Measurements from ENCODE around the gene ATP6V0B.

ATP6V0B gene

GRCh38 chr1:44000122-44000665, 25.4 kb downstream of the ATP6V0B start:
- Histone ChIP-seq H3K9me3 (replicated peaks; ENCODE audit: low read length) (no peaks in the 10 kb centered on the region), H3K4me1 (ENCODE audit: control insufficient read depth, insufficient read depth, low read length) (peaks cover 6% of the 10 kb centered on the region), H3K9ac (ENCODE audit: low read depth, low read length) (no peak overlapping the region), H3K4me3 (ENCODE audit: low read length) (no peak overlapping the region), H3K27me3 (ENCODE audit: control insufficient read depth, insufficient read depth, low read length) (no peaks in the 10 kb centered on the region), H3K36me3 (ENCODE audit: insufficient read depth, low read length) (no peaks in the 10 kb centered on the region), H3K4me2 (ENCODE audit: low read length) (no peak overlapping the region)

- no peak overlapping the region for H3K4me2 ChIP-seq (ENCODE audit: low read length)
- H3K36me3 ChIP-seq (ENCODE audit: insufficient read depth, low read length), result no peaks in the 10 kb centered on the region
- H3K9me3 ChIP-seq (replicated peaks; ENCODE audit: low read length), result no peaks in the 10 kb centered on the region
- no peak overlapping the region for H3K4me3 ChIP-seq (ENCODE audit: low read length)
- H3K27me3 ChIP-seq (ENCODE audit: control insufficient read depth, insufficient read depth, low read length), result no peaks in the 10 kb centered on the region
- peaks cover 11% of the 10 kb centered on the region for H3K4me1 ChIP-seq (ENCODE audit: control insufficient read depth, insufficient read depth, low read length)
- H3K9ac ChIP-seq (ENCODE audit: low read depth, low read length), result no peak overlapping the region
These were observed 27.4 kb downstream of the ATP6V0B start for GRCh38 chr1:44002165-44002564.

- Histone ChIP-seq H3K4me3 (ENCODE audit: low read length) (no peak overlapping the region), H3K9me3 (replicated peaks; ENCODE audit: low read length) (no peaks in the 10 kb centered on the region), H3K27me3 (ENCODE audit: control insufficient read depth, insufficient read depth, low read length) (no peaks in the 10 kb centered on the region), H3K4me2 (ENCODE audit: low read length) (no peak overlapping the region), H3K36me3 (ENCODE audit: insufficient read depth, low read length) (no peaks in the 10 kb centered on the region), H3K4me1 (ENCODE audit: control insufficient read depth, insufficient read depth, low read length) (peaks cover 11% of the 10 kb centered on the region), H3K9ac (ENCODE audit: low read depth, low read length) (no peak overlapping the region)
These were observed 27.9 kb downstream of the ATP6V0B start for GRCh38 chr1:44002606-44003157.

GRCh38 chr1:44008259-44008658, 33.5 kb downstream of the ATP6V0B start:
- Histone ChIP-seq H3K4me3 (ENCODE audit: low read length) (no peak overlapping the region), H3K36me3 (ENCODE audit: insufficient read depth, low read length) (no peaks in the 10 kb centered on the region), H3K4me1 (ENCODE audit: control insufficient read depth, insufficient read depth, low read length) (peaks cover 4% of the 10 kb centered on the region), H3K9ac (ENCODE audit: low read depth, low read length) (no peak overlapping the region), H3K27me3 (ENCODE audit: control insufficient read depth, insufficient read depth, low read length) (no peaks in the 10 kb centered on the region), H3K4me2 (ENCODE audit: low read length) (no peak overlapping the region), H3K9me3 (replicated peaks; ENCODE audit: low read length) (no peaks in the 10 kb centered on the region)

- H3K4me3 ChIP-seq (ENCODE audit: low read length), result no peak overlapping the region
- peaks cover 1% of the 10 kb centered on the region for H3K4me1 ChIP-seq (ENCODE audit: control insufficient read depth, insufficient read depth, low read length)
- H3K36me3 ChIP-seq (ENCODE audit: insufficient read depth, low read length), result no peaks in the 10 kb centered on the region
- H3K4me2 ChIP-seq (ENCODE audit: low read length), result no peak overlapping the region
- peaks cover 4% of the 10 kb centered on the region for H3K27me3 ChIP-seq (ENCODE audit: control insufficient read depth, insufficient read depth, low read length)
- no peak overlapping the region for H3K9ac ChIP-seq (ENCODE audit: low read depth, low read length)
- no peaks in the 10 kb centered on the region for H3K9me3 ChIP-seq (replicated peaks; ENCODE audit: low read length)
These were observed 36.2 kb downstream of the ATP6V0B start for GRCh38 chr1:44010935-44011471.

GRCh38 chr1:44012404-44012803, 37.6 kb downstream of the ATP6V0B start:
- no peaks in the 10 kb centered on the region for H3K36me3 ChIP-seq (ENCODE audit: insufficient read depth, low read length)
- no peaks in the 10 kb centered on the region for H3K9me3 ChIP-seq (replicated peaks; ENCODE audit: low read length)
- no peak overlapping the region for H3K4me2 ChIP-seq (ENCODE audit: low read length)
- H3K9ac ChIP-seq (ENCODE audit: low read depth, low read length), result no peak overlapping the region
- H3K4me1 ChIP-seq (ENCODE audit: control insufficient read depth, insufficient read depth, low read length), result no peaks in the 10 kb centered on the region
- H3K27me3 ChIP-seq (ENCODE audit: control insufficient read depth, insufficient read depth, low read length), result peaks cover 4% of the 10 kb centered on the region
- H3K4me3 ChIP-seq (ENCODE audit: low read length), result no peak overlapping the region

- Histone ChIP-seq H3K36me3 (ENCODE audit: insufficient read depth, low read length) (no peaks in the 10 kb centered on the region), H3K27me3 (ENCODE audit: control insufficient read depth, insufficient read depth, low read length) (peaks cover 4% of the 10 kb centered on the region), H3K4me2 (ENCODE audit: low read length) (no peak overlapping the region), H3K4me3 (ENCODE audit: low read length) (no peak overlapping the region), H3K4me1 (ENCODE audit: control insufficient read depth, insufficient read depth, low read length) (no peaks in the 10 kb centered on the region), H3K9me3 (replicated peaks; ENCODE audit: low read length) (no peaks in the 10 kb centered on the region), H3K9ac (ENCODE audit: low read depth, low read length) (no peak overlapping the region)
These were observed 38.3 kb downstream of the ATP6V0B start for GRCh38 chr1:44012941-44013609.

- peaks cover 4% of the 10 kb centered on the region for H3K27me3 ChIP-seq (ENCODE audit: control insufficient read depth, insufficient read depth, low read length)
- H3K4me3 ChIP-seq (ENCODE audit: low read length), result no peak overlapping the region
- H3K9me3 ChIP-seq (replicated peaks; ENCODE audit: low read length), result no peaks in the 10 kb centered on the region
- no peaks in the 10 kb centered on the region for H3K36me3 ChIP-seq (ENCODE audit: insufficient read depth, low read length)
- H3K9ac ChIP-seq (ENCODE audit: low read depth, low read length), result no peak overlapping the region
- no peak overlapping the region for H3K4me2 ChIP-seq (ENCODE audit: low read length)
- no peaks in the 10 kb centered on the region for H3K4me1 ChIP-seq (ENCODE audit: control insufficient read depth, insufficient read depth, low read length)
These were observed 39.2 kb downstream of the ATP6V0B start for GRCh38 chr1:44013949-44014348.

GRCh38 chr1:44014365-44015104, 39.8 kb downstream of the ATP6V0B start:
- H3K4me3 ChIP-seq (ENCODE audit: low read length), result no peak overlapping the region

GRCh38 chr1:44015206-44015605, 40.4 kb downstream of the ATP6V0B start:
- Histone ChIP-seq H3K4me1 (ENCODE audit: control insufficient read depth, insufficient read depth, low read length) (no peaks in the 10 kb centered on the region), H3K4me2 (ENCODE audit: low read length) (no peak overlapping the region), H3K9me3 (replicated peaks; ENCODE audit: low read length) (no peaks in the 10 kb centered on the region), H3K36me3 (ENCODE audit: insufficient read depth, low read length) (no peaks in the 10 kb centered on the region), H3K9ac (ENCODE audit: low read depth, low read length) (no peak overlapping the region), H3K27me3 (ENCODE audit: control insufficient read depth, insufficient read depth, low read length) (peaks cover 4% of the 10 kb centered on the region), H3K4me3 (ENCODE audit: low read length) (no peak overlapping the region)

More at GRCh38 chr1:44014365-44015104, 39.8 kb downstream of the ATP6V0B start:
- H3K9me3 ChIP-seq (replicated peaks; ENCODE audit: low read length), result no peaks in the 10 kb centered on the region
- no peak overlapping the region for H3K4me2 ChIP-seq (ENCODE audit: low read length)
- no peak overlapping the region for H3K9ac ChIP-seq (ENCODE audit: low read depth, low read length)
- no peaks in the 10 kb centered on the region for H3K4me1 ChIP-seq (ENCODE audit: control insufficient read depth, insufficient read depth, low read length)
- no peaks in the 10 kb centered on the region for H3K36me3 ChIP-seq (ENCODE audit: insufficient read depth, low read length)
- H3K27me3 ChIP-seq (ENCODE audit: control insufficient read depth, insufficient read depth, low read length), result peaks cover 4% of the 10 kb centered on the region

- Histone ChIP-seq H3K4me1 (ENCODE audit: control insufficient read depth, insufficient read depth, low read length) (no peaks in the 10 kb centered on the region), H3K9ac (ENCODE audit: low read depth, low read length) (no peak overlapping the region), H3K9me3 (replicated peaks; ENCODE audit: low read length) (no peaks in the 10 kb centered on the region), H3K4me2 (ENCODE audit: low read length) (no peak overlapping the region), H3K36me3 (ENCODE audit: insufficient read depth, low read length) (no peaks in the 10 kb centered on the region), H3K4me3 (ENCODE audit: low read length) (no peak overlapping the region), H3K27me3 (ENCODE audit: control insufficient read depth, insufficient read depth, low read length) (peaks cover 4% of the 10 kb centered on the region)
These were observed 41.5 kb downstream of the ATP6V0B start for GRCh38 chr1:44016041-44016889.
